Measurements from ENCODE around the gene SDK2. TPM values are rescaled to one million over a fixed set of nuclear protein-coding genes. Genes with fewer than 3 reads are reported as not detected.
A peak's percentile ranks its signal among the peaks of the same experiment; 100 is the strongest.

Gene SDK2
- total and polyA plus RNA-seq, 2 of the 8 experiments (the other 6 are each of a cell fraction or from before 2014, with no cell fraction given): 3.9 to 4.1 TPM

DNA sequence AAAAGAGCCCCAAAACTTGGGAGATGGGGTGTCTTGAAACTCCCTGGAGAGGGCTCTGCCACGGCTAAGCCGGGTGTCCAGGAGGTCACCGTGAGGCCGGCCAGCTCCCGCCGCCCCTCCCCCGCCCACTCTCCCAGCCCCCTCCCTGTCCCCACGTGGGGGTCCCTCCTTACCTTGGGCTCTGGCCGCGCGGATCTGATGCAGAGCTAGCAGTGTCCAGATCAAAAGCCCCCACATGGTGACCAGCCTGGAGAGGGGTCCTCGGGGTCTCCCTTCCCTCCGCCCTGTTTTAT is 447 bp downstream of the SDK2 start:
- WGBS, 2 experiments (ENCODE audit: extremely low coverage in 1 of 2, insufficient coverage in 1 of 2, insufficient read length in 1 of 2, insufficient replicate concordance in 2 of 2, low coverage in 1 of 2, low lambda C conversion rate in 2 of 2, missing lambda C conversion rate in 1 of 2): 3% methylated on average over 6 of the region's 13 CpGs; no CpG with 5 or more reads in 1 of the 2 experiments
- POLR2A ChIA-PET (ENCODE audit: partially characterized antibody): no interaction called here

More for the DNA sequence above, 447 bp downstream of the SDK2 start:
- H3K4me3 ChIP-seq (ENCODE audit: extremely low read depth in 1 of 4, insufficient read depth in 2 of 4, low read depth in 3 of 4, low read length in 4 of 4): peak overlapping the region; percentile 67 to 87 (median 80)
- peaks cover 5 to 47% (median 37%) of the 10 kb centered on the region in 4 experiments for H3K27me3 ChIP-seq (replicated peaks in 1 of 4; ENCODE audit: control insufficient read depth in 3 of 4, extremely low read depth in 1 of 4, insufficient read depth in 3 of 4, low read length in 3 of 4)
- peaks cover 14% of the 10 kb centered on the region; the same call in 1 of the 2 replicates for H3K23me2 ChIP-seq (ENCODE audit: low read depth, low read length)
- H4K5ac ChIP-seq (ENCODE audit: insufficient read length, low read depth, low read length): no peak overlapping the region
- H3K9ac ChIP-seq (replicated peaks in 1 of 4; ENCODE audit: extremely low read depth in 1 of 4, low read depth in 3 of 4, low read length in 3 of 4): peak overlapping the region in 2 of 4 experiments; percentile 8 to 18; a peak in 2 of 7 replicates
- H2BK120ac ChIP-seq (replicated peaks; ENCODE audit: low read depth, low read length): no peak overlapping the region
- H3K4ac ChIP-seq (replicated peaks; ENCODE audit: insufficient read length, low read depth, low read length): no peak overlapping the region
- peaks cover 0 to 24% of the 10 kb centered on the region in 2 experiments; a peak in 1 of 4 replicates for H3K79me2 ChIP-seq (ENCODE audit: control insufficient read depth in 1 of 2, insufficient read depth in 2 of 2, low read length in 2 of 2)
- H3K27ac ChIP-seq (ENCODE audit: low read depth, low read length): no peak overlapping the region
- no peak overlapping the region for H2BK20ac ChIP-seq (ENCODE audit: low read length)
- peaks cover 4 to 19% (median 12%) of the 10 kb centered on the region in 4 experiments for H3K4me1 ChIP-seq (replicated peaks in 1 of 4; ENCODE audit: control insufficient read depth in 3 of 4, insufficient read depth in 4 of 4, low read length in 3 of 4)
- no peak overlapping the region for H4K8ac ChIP-seq (ENCODE audit: extremely low read depth, insufficient read depth, low read length)
- H2BK5ac ChIP-seq (ENCODE audit: low read depth, low read length): no peak overlapping the region
- H2BK15ac ChIP-seq (ENCODE audit: low read length): no peak overlapping the region
- no peak for TF ChIP-seq SP1 (IDR thresholded peaks at IDR 0.05; ENCODE audit: low read depth, low read length)
- peak in 1 of 2 experiments; percentile 52; a peak in 1 of 4 replicates for TF ChIP-seq SIN3A (conservative IDR thresholded peaks at IDR 0.05 in 1 of 2, IDR thresholded peaks at IDR 0.05 in 1 of 2; ENCODE audit: low read depth in 1 of 2, low read length in 2 of 2)
- TF ChIP-seq, protein P1, sequence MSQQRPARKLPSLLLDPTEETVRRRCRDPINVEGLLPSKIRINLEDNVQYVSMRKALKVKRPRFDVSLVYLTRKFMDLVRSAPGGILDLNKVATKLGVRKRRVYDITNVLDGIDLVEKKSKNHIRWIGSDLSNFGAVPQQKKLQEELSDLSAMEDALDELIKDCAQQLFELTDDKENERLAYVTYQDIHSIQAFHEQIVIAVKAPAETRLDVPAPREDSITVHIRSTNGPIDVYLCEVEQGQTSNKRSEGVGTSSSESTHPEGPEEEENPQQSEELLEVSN (IDR thresholded peaks at IDR 0.05): no peak
- no peak for TF ChIP-seq CTBP2 (IDR thresholded peaks at IDR 0.05; ENCODE audit: borderline replicate concordance, insufficient read depth, insufficient read length, low read length)
- no peak for TF ChIP-seq ASH2L (IDR thresholded peaks at IDR 0.05; ENCODE audit: low read length)
- DNase-seq (ENCODE audit: low read depth in 1 of 2, low spot score in 2 of 2): no peak
- FAIRE-seq: no peak
- H2BK12ac ChIP-seq (ENCODE audit: low read depth, low read length): no peak overlapping the region
- H3K9me3 ChIP-seq (ENCODE audit: insufficient read depth in 2 of 2, low read depth in 1 of 2, low read length in 1 of 2): no peaks in the 10 kb centered on the region
- peak overlapping the region; percentile 68 to 95 for H3K4me2 ChIP-seq (ENCODE audit: insufficient read depth in 1 of 2, low read depth in 2 of 2, low read length in 2 of 2)
- no peak overlapping the region for H2AFZ ChIP-seq (ENCODE audit: low read length)
- H3K79me1 ChIP-seq (ENCODE audit: low read depth, low read length): no peaks in the 10 kb centered on the region
- H3K36me3 ChIP-seq (ENCODE audit: control insufficient read depth in 2 of 4, insufficient read depth in 4 of 4, low read length in 3 of 4): no peaks in the 10 kb centered on the region
- peak overlapping the region; percentile 90; the same call in 1 of the 2 replicates for H3K18ac ChIP-seq (ENCODE audit: extremely low read depth, low read length)
- CTCF ChIA-PET (ENCODE audit: partially characterized antibody): interaction anchor here (0.8 to 11.3 kb wide), 11 partner anchors 11 to 215 kb away, joined by 3 to 175 read pairs (median 4); no protein-coding TSS in a partner anchor
- peaks cover 3 to 9% of the 10 kb centered on the region in 2 experiments for H4K20me1 ChIP-seq (replicated peaks in 1 of 2; ENCODE audit: control insufficient read depth in 1 of 2, insufficient read depth in 2 of 2, low read length in 2 of 2)
- no peak overlapping the region for H3K56ac ChIP-seq (replicated peaks; ENCODE audit: insufficient read length, low read depth, low read length)
- no peak overlapping the region for H3K14ac ChIP-seq (ENCODE audit: insufficient read length)
- H2AK5ac ChIP-seq (ENCODE audit: low read depth, low read length): no peak overlapping the region
- no peak overlapping the region for H4K91ac ChIP-seq (replicated peaks; ENCODE audit: insufficient read length, low read length)
- no peak overlapping the region for H3K23ac ChIP-seq (ENCODE audit: insufficient read length)
